ENCODE measurements around the gene MIGA2.

DNA sequence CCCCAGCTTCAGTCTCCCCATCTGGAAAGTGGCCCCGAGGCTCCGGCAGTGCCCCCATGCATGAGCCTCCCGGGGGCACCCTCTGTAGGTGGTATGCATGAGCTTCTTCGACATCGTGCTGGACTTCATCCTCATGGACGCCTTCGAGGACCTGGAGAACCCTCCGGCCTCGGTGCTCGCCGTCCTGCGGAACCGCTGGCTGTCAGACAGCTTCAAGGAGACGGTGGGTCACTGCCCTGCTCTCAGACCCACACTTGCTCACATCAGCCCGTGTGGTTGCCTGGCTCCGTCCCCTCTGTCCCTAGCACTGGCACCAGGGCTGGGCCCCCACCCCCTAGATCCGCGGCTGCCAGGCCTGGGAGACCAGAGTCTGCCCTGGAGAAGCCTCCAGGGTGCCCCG, 31.7 kb downstream of the MIGA2 start:
- TF ChIP-seq, protein P1, sequence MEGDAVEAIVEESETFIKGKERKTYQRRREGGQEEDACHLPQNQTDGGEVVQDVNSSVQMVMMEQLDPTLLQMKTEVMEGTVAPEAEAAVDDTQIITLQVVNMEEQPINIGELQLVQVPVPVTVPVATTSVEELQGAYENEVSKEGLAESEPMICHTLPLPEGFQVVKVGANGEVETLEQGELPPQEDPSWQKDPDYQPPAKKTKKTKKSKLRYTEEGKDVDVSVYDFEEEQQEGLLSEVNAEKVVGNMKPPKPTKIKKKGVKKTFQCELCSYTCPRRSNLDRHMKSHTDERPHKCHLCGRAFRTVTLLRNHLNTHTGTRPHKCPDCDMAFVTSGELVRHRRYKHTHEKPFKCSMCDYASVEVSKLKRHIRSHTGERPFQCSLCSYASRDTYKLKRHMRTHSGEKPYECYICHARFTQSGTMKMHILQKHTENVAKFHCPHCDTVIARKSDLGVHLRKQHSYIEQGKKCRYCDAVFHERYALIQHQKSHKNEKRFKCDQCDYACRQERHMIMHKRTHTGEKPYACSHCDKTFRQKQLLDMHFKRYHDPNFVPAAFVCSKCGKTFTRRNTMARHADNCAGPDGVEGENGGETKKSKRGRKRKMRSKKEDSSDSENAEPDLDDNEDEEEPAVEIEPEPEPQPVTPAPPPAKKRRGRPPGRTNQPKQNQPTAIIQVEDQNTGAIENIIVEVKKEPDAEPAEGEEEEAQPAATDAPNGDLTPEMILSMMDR (IDR thresholded peaks at IDR 0.05) = no peak
- no peak for TF ChIP-seq POLR2A (IDR thresholded peaks at IDR 0.05)
